Right lobe of liver (tissue), 6 donors: ENCODE measurements around the gene TRMO. TPM values are rescaled to one million over a fixed set of nuclear protein-coding genes. Genes with fewer than 3 reads are reported as not detected.

ENCODE experiments used
- ATAC-seq, 4 donors: fragments of 200-7000 bp; cut with Tn5 transposase; one replicate each; pipeline ENCODE4 v1.9.1; 2020; ENCODE audit warnings: mild to moderate bottlenecking in 4 of 4, moderate library complexity in 4 of 4
- DNase-seq, 3 donors: peaks; one replicate each; pipeline ENCODE4 v3.0.0-alpha.2; 2020
- H3K27ac ChIP-seq, 3 donors: fragments of 200-600 bp; one replicate each; pipeline ENCODE4 v1.8.0; 2022
- H3K27me3 ChIP-seq, 2 donors: fragments of 200-600 bp; one replicate each; pipeline ENCODE4 v1.8.0; 2022
- H3K36me3 ChIP-seq, 4 donors: fragments of 200-600 bp; sonication (generic) in 1 of 4; one replicate each; pipeline versions ENCODE4 v1.5.1 to v1.8.0; 2017 to 2022; ENCODE audit warnings: control low read depth in 1 of 4
- H3K4me1 ChIP-seq, 4 donors: fragments of 200-600 bp; sonication (generic) in 1 of 4; one replicate each; pipeline versions ENCODE4 v1.5.1 to v1.8.0; 2017 to 2022; ENCODE audit warnings: control low read depth in 1 of 4
- H3K4me3 ChIP-seq, 3 donors: fragments of 200-600 bp; one replicate each; pipeline ENCODE4 v1.8.0; 2022
- H3K9me3 ChIP-seq, 4 donors: fragments of 200-600 bp; sonication (generic) in 1 of 4; one replicate each; pipeline versions ENCODE4 v1.5.1 to v1.8.0; 2017 to 2022; ENCODE audit warnings: control low read depth in 1 of 4
- CTCF ChIP-seq, 4 donors: fragments of 200-600 bp in 3 of 4; fragments of 450-650 bp in 1 of 4; IDR thresholded peaks; one replicate each; pipeline versions ENCODE4 v1.5.1 to v1.8.0; 2016 to 2022; ENCODE audit warnings: antibody characterized with exemption in 4 of 4, mild to moderate bottlenecking in 2 of 4
- POLR2A ChIP-seq: fragments of 450-650 bp; IDR thresholded peaks from one replicate; pipeline ENCODE4 v1.6.1; 2017; ENCODE audit warnings: antibody characterized with exemption, mild to moderate bottlenecking
- WGBS: methylation state at CpG from one replicate; pipeline ENCODE4 v1.1.6; 2018; ENCODE audit warnings: low coverage, low lambda C conversion rate; ENCODE audit not compliant: insufficient coverage; ENCODE audit errors: missing lambda C conversion rate; 5-methylcytosine and 5-hydroxymethylcytosine counted together
- intact Hi-C, 2 donors: fragments of 100-400 bp; cut with DNase I; formaldehyde crosslinking; loops; one replicate each; pipeline versions ENCODE4 v1.11.2 to v1.14.1; 2022
- total RNA-seq, 6 experiments: library from RNA; depleted of rRNA in 2 of 6; stranded (reverse); fragments of >200 nt in 2 of 6; fragmentation: NEBNext Ultra II Directional in 3 of 6; extraction: Animal tissue kit (Norgen Biotek cat#: 25700) in 3 of 6; gene quantifications; one replicate each; pipeline versions ENCODE4 v1.1.0 to v1.2.4, GENCODE V29; 2016 to 2023
- donor health status: DM: no; HTN: yes; CAD: no.
- donor health status: DM: no; HTN: no; CAD: no.
- donor health status: DM: no; HTN: no; CAD: no.
- donor health status: DM: no; HTN: yes; CAD: no.
- donor health status: DM: no; HTN: yes; CAD: no.

The TRMO gene
- total RNA-seq, 6 experiments from 2014 or later = 5.7 to 14.7 (median 8.3) TPM

- ATAC-seq (no peak), DNase-seq (no peak)
- no peak for TF ChIP-seq CTCF (IDR thresholded peaks at IDR 0.05)
- no peak for TF ChIP-seq POLR2A
- no peak overlapping the region for H3K27ac ChIP-seq
- peaks cover 0 to 3% (median 0%) of the 10 kb centered on the region in 4 donors for H3K4me1 ChIP-seq
- H3K4me3 ChIP-seq = no peak overlapping the region
- H3K36me3 ChIP-seq = no peaks in the 10 kb centered on the region
- intact Hi-C loops = no loop called here
- 20% methylated on average over 1 of the region's 1 CpG for WGBS
- H3K9me3 ChIP-seq = no peaks in the 10 kb centered on the region
- peaks cover 7 to 26% of the 10 kb centered on the region in 2 donors for H3K27me3 ChIP-seq
These were observed 63.5 kb downstream of the TRMO start for GRCh38 chr9:97858826-97859225.

GRCh38 chr9:97858393-97858713, 63.9 kb downstream of the TRMO start:
- peaks cover 7 to 31% of the 10 kb centered on the region in 2 donors for H3K27me3 ChIP-seq
- intact Hi-C loops = no loop called here

GRCh38 chr9:97857606-97858392, 64.5 kb downstream of the TRMO start:
- no peak overlapping the region for H3K27ac ChIP-seq
- 4% methylated on average over 21 of the region's 54 CpGs for WGBS
- no peak for DNase-seq
- H3K27me3 ChIP-seq = peaks cover 12 to 36% of the 10 kb centered on the region in 2 donors
- no peaks in the 10 kb centered on the region for H3K36me3 ChIP-seq
- no peak for ATAC-seq
- H3K4me1 ChIP-seq = peaks cover 0 to 13% (median 0%) of the 10 kb centered on the region in 4 donors
- H3K9me3 ChIP-seq = no peaks in the 10 kb centered on the region
- intact Hi-C loops = no loop called here
- TF ChIP-seq CTCF (IDR thresholded peaks at IDR 0.05) (no peak), POLR2A (no peak)
- no peak overlapping the region for H3K4me3 ChIP-seq

More at GRCh38 chr9:97858393-97858713, 63.9 kb downstream of the TRMO start:
- peaks cover 0 to 7% (median 0%) of the 10 kb centered on the region in 4 donors for H3K4me1 ChIP-seq
- no peak overlapping the region for H3K27ac ChIP-seq
- no peaks in the 10 kb centered on the region for H3K9me3 ChIP-seq
- no peak for ATAC-seq
- TF ChIP-seq CTCF (IDR thresholded peaks at IDR 0.05) = no peak
- 9% methylated on average over 6 of the region's 6 CpGs for WGBS
- no peak overlapping the region for H3K4me3 ChIP-seq
- H3K36me3 ChIP-seq = no peaks in the 10 kb centered on the region
- DNase-seq = no peak

GRCh38 chr9:97856857-97857605, 65.3 kb downstream of the TRMO start:
- Histone ChIP-seq H3K4me3 (no peak overlapping the region), H3K9me3 (no peaks in the 10 kb centered on the region), H3K4me1 (peaks cover 0 to 17% (median 0%) of the 10 kb centered on the region in 4 donors), H3K27ac (no peak overlapping the region), H3K27me3 (peaks cover 17 to 39% of the 10 kb centered on the region in 2 donors), H3K36me3 (no peaks in the 10 kb centered on the region)
- DNase-seq (no peak), ATAC-seq (no peak)
- 15% methylated on average over 15 of the region's 15 CpGs for WGBS
- intact Hi-C loops = no loop called here
- TF ChIP-seq CTCF (IDR thresholded peaks at IDR 0.05) = no peak
- TF ChIP-seq POLR2A = no peak
